Measurements from ENCODE around the gene RASA2. TPM values are rescaled to one million over a fixed set of nuclear protein-coding genes. Genes with fewer than 3 reads are reported as not detected.
"Not testable (repeated sequence)": the region's sequence is repeated elsewhere in the genome, so short reads cannot be mapped to it uniquely, and the experiment has no call there.

RASA2 gene
- polyA plus RNA-seq, 1 donor from 2014 or later: 37.5 TPM

GRCh38 chr3:141478139-141478538 lies 8.7 kb upstream of the RASA2 start:
- Histone ChIP-seq H3K9me3 (ENCODE audit: low read length) (no peaks in the 10 kb centered on the region), H3K36me3 (ENCODE audit: insufficient read depth, low read length) (no peaks in the 10 kb centered on the region), H3K9me2 (ENCODE audit: insufficient read depth, low read length) (no peaks in the 10 kb centered on the region), H3K27me3 (ENCODE audit: insufficient read depth, low read depth, low read length) (no peaks in the 10 kb centered on the region), H3F3A (ENCODE audit: insufficient read depth, low read length, poor library complexity, severe bottlenecking) (no peaks in the 10 kb centered on the region), H3K4me3 (ENCODE audit: low read length) (no peak overlapping the region), H4K20me1 (ENCODE audit: insufficient read depth) (no peaks in the 10 kb centered on the region), H2AFZ (ENCODE audit: low read depth, low read length) (no peak overlapping the region), H3K27ac (ENCODE audit: low read length) (no peak overlapping the region), H3K79me2 (replicated peaks; ENCODE audit: insufficient read depth, low read length) (no peaks in the 10 kb centered on the region), H3K4me2 (ENCODE audit: low read length) (no peak overlapping the region), H3K9ac (ENCODE audit: low read length) (no peak overlapping the region)
- TF ChIP-seq EP300 (conservative IDR thresholded peaks at IDR 0.05; ENCODE audit: poor library complexity, severe bottlenecking) (no peak), EZH2 (IDR thresholded peaks at IDR 0.05; ENCODE audit: borderline replicate concordance, insufficient read depth, low read length, poor library complexity, severe bottlenecking) (no peak), RAD21 (conservative IDR thresholded peaks at IDR 0.05) (no peak), REST (IDR thresholded peaks at IDR 0.05; ENCODE audit: borderline replicate concordance) (no peak), POLR2AphosphoS5 (IDR thresholded peaks at IDR 0.05) (no peak), MXI1 (conservative IDR thresholded peaks at IDR 0.05; ENCODE audit: poor library complexity, severe bottlenecking) (no peak), TAF1 (IDR thresholded peaks at IDR 0.05; ENCODE audit: low read depth) (no peak), CTCF (IDR thresholded peaks at IDR 0.05; ENCODE audit: poor library complexity, severe bottlenecking) (no peak), SMC3 (conservative IDR thresholded peaks at IDR 0.05; ENCODE audit: poor library complexity) (no peak)

- not testable (repeated sequence) for H3K4me2 ChIP-seq (ENCODE audit: low read length); H3K27ac ChIP-seq (ENCODE audit: low read length); H3K79me2 ChIP-seq (replicated peaks; ENCODE audit: insufficient read depth, low read length); H3K4me3 ChIP-seq (ENCODE audit: low read length); H3F3A ChIP-seq (ENCODE audit: insufficient read depth, low read length, poor library complexity, severe bottlenecking); H3K36me3 ChIP-seq (ENCODE audit: insufficient read depth, low read length); H3K9me2 ChIP-seq (ENCODE audit: insufficient read depth, low read length); H3K27me3 ChIP-seq (ENCODE audit: insufficient read depth, low read depth, low read length); H4K20me1 ChIP-seq (ENCODE audit: insufficient read depth); H3K9me3 ChIP-seq (ENCODE audit: low read length); H3K9ac ChIP-seq (ENCODE audit: low read length); H2AFZ ChIP-seq (ENCODE audit: low read depth, low read length)
Observed at GRCh38 chr3:141478840-141479239, 8.0 kb upstream of the RASA2 start.
